Mucosa of descending colon (tissue), 3 donors: ENCODE results near the gene EIF4E2. TPM values are rescaled to one million over a fixed set of nuclear protein-coding genes. Genes with fewer than 3 reads are reported as not detected.
A peak's percentile ranks its signal among the peaks of the same experiment; 100 is the strongest.

ENCODE experiments used
- ATAC-seq: fragments of 200-7000 bp; cut with Tn5 transposase; one replicate; pipeline ENCODE4 v1.9.1; 2020; ENCODE audit warnings: mild to moderate bottlenecking, moderate library complexity
- DNase-seq, 3 donors: peaks; one replicate each; pipeline ENCODE4 v3.0.0-alpha.2; 2020
- H3K36me3 ChIP-seq: fragments of 200-600 bp; one replicate; pipeline ENCODE4 v1.8.0; 2021; ENCODE audit warnings: low read depth, mild to moderate bottlenecking
- H3K4me1 ChIP-seq: fragments of 200-600 bp; one replicate; pipeline ENCODE4 v1.8.0; 2021; ENCODE audit warnings: low read depth, mild to moderate bottlenecking
- H3K4me3 ChIP-seq: fragments of 200-600 bp; one replicate; pipeline ENCODE4 v1.8.0; 2021; ENCODE audit warnings: mild to moderate bottlenecking
- H3K9me3 ChIP-seq: fragments of 200-600 bp; one replicate; pipeline ENCODE4 v1.8.0; 2021; ENCODE audit warnings: mild to moderate bottlenecking
- CTCF ChIP-seq: fragments of 200-600 bp; IDR thresholded peaks from one replicate; pipeline ENCODE4 v1.8.0; 2022; ENCODE audit warnings: antibody characterized with exemption, mild to moderate bottlenecking
- intact Hi-C, 2 donors: fragments of 100-400 bp; cut with DNase I in 1 of 2; cut with micrococcal nuclease in 1 of 2; formaldehyde crosslinking; loops; one replicate each; pipeline versions ENCODE4 v1.11.0 to v1.11.1; 2022; cut with DNase I, micrococcal nuclease
- total RNA-seq, 3 donors: library from RNA; stranded (reverse); fragmentation: NEBNext Ultra II Directional in 2 of 3; extraction: Animal tissue kit (Norgen Biotek cat#: 25700) in 2 of 3; gene quantifications; one replicate each; pipeline versions ENCODE4 v1.2.1 to v1.2.4, GENCODE V29; 2021 to 2023
- donor health status: DM: no; HTN: no; CAD: no; lungs with moderate emphysema.
- donor health status: DM: no; HTN: no; CAD: no.
- donor health status: DM: no; HTN: yes; CAD: no.

The EIF4E2 gene
- total RNA-seq, 3 donors from 2014 or later: 62.7 to 116 (median 90.9) TPM

GRCh38 chr2:232581725-232582124 lies 31.2 kb downstream of the EIF4E2 start:
- no peaks in the 10 kb centered on the region for H3K36me3 ChIP-seq
- intact Hi-C loops: no loop called here
- DNase-seq: no peak
- no peak for TF ChIP-seq CTCF
- H3K9me3 ChIP-seq: no peaks in the 10 kb centered on the region
- ATAC-seq: no peak
- H3K4me3 ChIP-seq: no peak overlapping the region
- H3K4me1 ChIP-seq: peaks cover 9% of the 10 kb centered on the region

GRCh38 chr2:232584238-232584637 lies 33.7 kb downstream of the EIF4E2 start:
- H3K36me3 ChIP-seq: no peaks in the 10 kb centered on the region
- ATAC-seq: no peak
- no peak overlapping the region for H3K4me3 ChIP-seq
- no peak for DNase-seq
- TF ChIP-seq CTCF: no peak
- H3K9me3 ChIP-seq: no peaks in the 10 kb centered on the region
- peaks cover 12% of the 10 kb centered on the region for H3K4me1 ChIP-seq
- intact Hi-C loops: no loop called here

GRCh38 chr2:232586943-232587505 lies 36.5 kb downstream of the EIF4E2 start:
- no peak for DNase-seq
- intact Hi-C loops: no loop called here
- Histone ChIP-seq H3K36me3 (no peaks in the 10 kb centered on the region), H3K9me3 (no peaks in the 10 kb centered on the region), H3K4me1 (peaks cover 4% of the 10 kb centered on the region), H3K4me3 (no peak overlapping the region)
- ATAC-seq: no peak
- no peak for TF ChIP-seq CTCF

GRCh38 chr2:232587512-232587911 lies 37.0 kb downstream of the EIF4E2 start:
- intact Hi-C loops: no loop called here
- ATAC-seq: peak; percentile 2
- DNase-seq: no peak

GRCh38 chr2:232588031-232588430 lies 37.5 kb downstream of the EIF4E2 start:
- Histone ChIP-seq H3K9me3 (no peaks in the 10 kb centered on the region), H3K4me1 (peaks cover 7% of the 10 kb centered on the region), H3K36me3 (no peaks in the 10 kb centered on the region), H3K4me3 (no peak overlapping the region)
- DNase-seq: peak in 1 of 3 donors; percentile 53
- no peak for ATAC-seq
- no peak for TF ChIP-seq CTCF
- intact Hi-C loops: no loop called here

More at GRCh38 chr2:232587512-232587911, 37.0 kb downstream of the EIF4E2 start:
- peaks cover 4% of the 10 kb centered on the region for H3K4me1 ChIP-seq
- no peak for TF ChIP-seq CTCF
- H3K4me3 ChIP-seq: no peak overlapping the region
- H3K9me3 ChIP-seq: no peaks in the 10 kb centered on the region
- H3K36me3 ChIP-seq: no peaks in the 10 kb centered on the region
